Gastrocnemius medialis (tissue), 4 donors: Measurements from ENCODE around the gene XYLT1.

Experiments
- CTCF ChIP-seq, 5 experiments: fragments of 450-650 bp in 3 of 5; fragments of 200-600 bp in 2 of 5; sonication (generic) in 2 of 5; IDR thresholded peaks in 4 of 5; conservative IDR thresholded peaks in 1 of 5; 1 replicate in 4 of 5; 2 replicates in 1 of 5; pipeline ENCODE4 v1.5.1; 2016 to 2019; ENCODE audit warnings: antibody characterized with exemption in 5 of 5, mild to moderate bottlenecking in 3 of 5, moderate library complexity in 3 of 5
- POLR2A ChIP-seq, 2 donors: fragments of 450-650 bp; IDR thresholded peaks; one replicate each; pipeline ENCODE4 v1.6.1; 2017; ENCODE audit warnings: antibody characterized with exemption in 2 of 2, mild to moderate bottlenecking in 2 of 2, moderate library complexity in 2 of 2

- TF ChIP-seq CTCF (IDR thresholded peaks at IDR 0.05 in 4 of 5, conservative IDR thresholded peaks at IDR 0.05 in 1 of 5) (no peak), POLR2A (IDR thresholded peaks at IDR 0.05) (no peak)
These were observed 20.4 kb upstream of the XYLT1 start for GRCh38 chr16:17491140-17491662.
